ENCODE results near the gene TMTC4. TPM values are rescaled to one million over a fixed set of nuclear protein-coding genes. Genes with fewer than 3 reads are reported as not detected.
A peak's percentile ranks its signal among the peaks of the same experiment; 100 is the strongest.

Gene TMTC4
- total RNA-seq, 2 experiments from 2014 or later: 15.7 to 19.8 TPM

DNA sequence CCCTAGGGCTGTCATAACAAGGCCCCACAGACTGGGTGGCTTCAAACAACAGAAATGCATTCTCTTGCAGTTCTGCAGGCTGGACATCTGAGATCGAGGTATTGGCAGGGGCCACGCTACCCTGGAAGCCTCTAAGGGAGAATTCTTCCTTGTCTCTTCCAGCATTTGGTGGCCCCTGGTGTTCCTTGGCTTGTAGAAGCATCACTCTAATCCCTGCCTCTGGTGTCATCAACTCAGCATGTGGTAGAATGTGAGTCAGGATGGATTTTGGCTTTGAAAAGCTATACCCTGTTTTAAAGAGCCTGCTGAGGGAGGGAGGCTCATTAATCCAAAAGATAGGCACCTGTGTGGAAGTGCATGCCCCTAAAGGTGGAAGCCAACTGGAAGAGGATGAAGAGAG is 78.1 kb downstream of the TMTC4 start:
- Histone ChIP-seq H3K9me2 (ENCODE audit: insufficient read depth, low read length) (no peaks in the 10 kb centered on the region), H4K20me1 (ENCODE audit: insufficient read depth, low read length) (no peaks in the 10 kb centered on the region), H3K36me3 (ENCODE audit: insufficient read depth, low read length) (no peaks in the 10 kb centered on the region), H3K9me3 (ENCODE audit: low read length) (no peaks in the 10 kb centered on the region), H3K27ac (ENCODE audit: low read depth, low read length, poor library complexity, severe bottlenecking) (no peak overlapping the region), H3K4me2 (ENCODE audit: low read length) (no peak overlapping the region), H3K4me3 (ENCODE audit: low read depth, low read length, poor library complexity, severe bottlenecking) (no peak overlapping the region), H3K4me1 (ENCODE audit: insufficient read depth, low read length, poor library complexity, severe bottlenecking) (no peaks in the 10 kb centered on the region), H3K79me2 (ENCODE audit: insufficient read depth, low read depth, low read length) (no peaks in the 10 kb centered on the region), H2AFZ (ENCODE audit: low read length) (no peak overlapping the region)
- POLR2A ChIA-PET: no interaction called here
- CTCF ChIA-PET (ENCODE audit: unreplicated experiment): no interaction called here
- no TSS peak for BruUV-seq (replicated peaks)
- TF ChIP-seq CTCF (conservative IDR thresholded peaks at IDR 0.05; ENCODE audit: low read length) (no peak), EZH2phosphoT487 (IDR thresholded peaks at IDR 0.05; ENCODE audit: borderline replicate concordance, low read depth, low read length) (no peak)
- intact Hi-C loops (cut with micrococcal nuclease; ENCODE audit: unreplicated experiment): no loop called here
- DNase-seq (ENCODE audit: low spot score): no peak

- DNase-seq (ENCODE audit: low spot score): no peak
- no peaks in the 10 kb centered on the region for H3K79me2 ChIP-seq (ENCODE audit: insufficient read depth, low read depth, low read length)
- no peak overlapping the region for H3K27ac ChIP-seq (ENCODE audit: low read depth, low read length, poor library complexity, severe bottlenecking)
- BruUV-seq (replicated peaks): no TSS peak
- POLR2A ChIA-PET: no interaction called here
- TF ChIP-seq EZH2phosphoT487 (IDR thresholded peaks at IDR 0.05; ENCODE audit: borderline replicate concordance, low read depth, low read length) (no peak), CTCF (conservative IDR thresholded peaks at IDR 0.05; ENCODE audit: low read length) (0 out of 2 replicates have a peak, but pooled peaks have one; percentile 24)
- H3K4me3 ChIP-seq (ENCODE audit: low read depth, low read length, poor library complexity, severe bottlenecking): no peak overlapping the region
- CTCF ChIA-PET (ENCODE audit: unreplicated experiment): no interaction called here
- no peaks in the 10 kb centered on the region for H3K9me2 ChIP-seq (ENCODE audit: insufficient read depth, low read length)
- H3K4me1 ChIP-seq (ENCODE audit: insufficient read depth, low read length, poor library complexity, severe bottlenecking): no peaks in the 10 kb centered on the region
- intact Hi-C loops (cut with micrococcal nuclease; ENCODE audit: unreplicated experiment): no loop called here
- H3K4me2 ChIP-seq (ENCODE audit: low read length): no peak overlapping the region
- no peaks in the 10 kb centered on the region for H3K36me3 ChIP-seq (ENCODE audit: insufficient read depth, low read length)
- no peak overlapping the region for H2AFZ ChIP-seq (ENCODE audit: low read length)
- H3K9me3 ChIP-seq (ENCODE audit: low read length): no peaks in the 10 kb centered on the region
- no peaks in the 10 kb centered on the region for H4K20me1 ChIP-seq (ENCODE audit: insufficient read depth, low read length)
Measured at GRCh38 chr13:100594731-100595130, 79.9 kb downstream of the TMTC4 start.

- DNase-seq (ENCODE audit: low spot score): no peak
- CTCF ChIA-PET (ENCODE audit: unreplicated experiment): no interaction called here
- BruUV-seq (replicated peaks): no TSS peak
Measured at GRCh38 chr13:100594255-100594654, 80.3 kb downstream of the TMTC4 start.

More at GRCh38 chr13:100594255-100594654, 80.3 kb downstream of the TMTC4 start:
- no peaks in the 10 kb centered on the region for H3K79me2 ChIP-seq (ENCODE audit: insufficient read depth, low read depth, low read length)
- POLR2A ChIA-PET: no interaction called here
- H3K27ac ChIP-seq (ENCODE audit: low read depth, low read length, poor library complexity, severe bottlenecking): no peak overlapping the region
- H3K4me2 ChIP-seq (ENCODE audit: low read length): no peak overlapping the region
- no peaks in the 10 kb centered on the region for H3K9me2 ChIP-seq (ENCODE audit: insufficient read depth, low read length)
- intact Hi-C loops (cut with micrococcal nuclease; ENCODE audit: unreplicated experiment): no loop called here
- H4K20me1 ChIP-seq (ENCODE audit: insufficient read depth, low read length): no peaks in the 10 kb centered on the region
- TF ChIP-seq CTCF (conservative IDR thresholded peaks at IDR 0.05; ENCODE audit: low read length): no peak
- no peak for TF ChIP-seq EZH2phosphoT487 (IDR thresholded peaks at IDR 0.05; ENCODE audit: borderline replicate concordance, low read depth, low read length)
- H3K4me1 ChIP-seq (ENCODE audit: insufficient read depth, low read length, poor library complexity, severe bottlenecking): no peaks in the 10 kb centered on the region
- H2AFZ ChIP-seq (ENCODE audit: low read length): no peak overlapping the region
- H3K9me3 ChIP-seq (ENCODE audit: low read length): no peaks in the 10 kb centered on the region
- no peaks in the 10 kb centered on the region for H3K36me3 ChIP-seq (ENCODE audit: insufficient read depth, low read length)
- H3K4me3 ChIP-seq (ENCODE audit: low read depth, low read length, poor library complexity, severe bottlenecking): no peak overlapping the region
